ENCODE data around the gene CELSR2. TPM values are rescaled to one million over a fixed set of nuclear protein-coding genes. Genes with fewer than 3 reads are reported as not detected.

The CELSR2 gene
- total RNA-seq, 4 donors from 2014 or later: 0.65 to 1.5 (median 1.2) TPM

GRCh38 chr1:109216662-109217061, 32.7 kb upstream of the CELSR2 start:
- no peak for TF ChIP-seq CTCF (IDR thresholded peaks at IDR 0.05; ENCODE audit: low read depth)

GRCh38 chr1:109218516-109218915, 30.8 kb upstream of the CELSR2 start:
- no peak for TF ChIP-seq CTCF (IDR thresholded peaks at IDR 0.05; ENCODE audit: low read depth)

GRCh38 chr1:109225308-109225707, 24.0 kb upstream of the CELSR2 start:
- TF ChIP-seq CTCF (IDR thresholded peaks at IDR 0.05; ENCODE audit: low read depth): no peak

- no peak for TF ChIP-seq CTCF (IDR thresholded peaks at IDR 0.05; ENCODE audit: low read depth)
These were observed 23.5 kb upstream of the CELSR2 start for GRCh38 chr1:109225711-109226445.

- TF ChIP-seq CTCF (IDR thresholded peaks at IDR 0.05; ENCODE audit: low read depth): no peak
These were observed 21.2 kb upstream of the CELSR2 start for GRCh38 chr1:109228167-109228566.

GRCh38 chr1:109229531-109230127, 19.7 kb upstream of the CELSR2 start:
- no peak for TF ChIP-seq CTCF (IDR thresholded peaks at IDR 0.05; ENCODE audit: low read depth)

- TF ChIP-seq CTCF (IDR thresholded peaks at IDR 0.05; ENCODE audit: low read depth): no peak
These were observed 18.3 kb upstream of the CELSR2 start for GRCh38 chr1:109231066-109231465.
